HS-5 (cell line): Measurements from ENCODE around the gene PRR15L.

Source experiments
- DNase-seq: peaks from one replicate; pipeline ENCODE4 v3.0.0-alpha.2; 2012; ENCODE audit warnings: low read depth

PRR15L gene

DNA sequence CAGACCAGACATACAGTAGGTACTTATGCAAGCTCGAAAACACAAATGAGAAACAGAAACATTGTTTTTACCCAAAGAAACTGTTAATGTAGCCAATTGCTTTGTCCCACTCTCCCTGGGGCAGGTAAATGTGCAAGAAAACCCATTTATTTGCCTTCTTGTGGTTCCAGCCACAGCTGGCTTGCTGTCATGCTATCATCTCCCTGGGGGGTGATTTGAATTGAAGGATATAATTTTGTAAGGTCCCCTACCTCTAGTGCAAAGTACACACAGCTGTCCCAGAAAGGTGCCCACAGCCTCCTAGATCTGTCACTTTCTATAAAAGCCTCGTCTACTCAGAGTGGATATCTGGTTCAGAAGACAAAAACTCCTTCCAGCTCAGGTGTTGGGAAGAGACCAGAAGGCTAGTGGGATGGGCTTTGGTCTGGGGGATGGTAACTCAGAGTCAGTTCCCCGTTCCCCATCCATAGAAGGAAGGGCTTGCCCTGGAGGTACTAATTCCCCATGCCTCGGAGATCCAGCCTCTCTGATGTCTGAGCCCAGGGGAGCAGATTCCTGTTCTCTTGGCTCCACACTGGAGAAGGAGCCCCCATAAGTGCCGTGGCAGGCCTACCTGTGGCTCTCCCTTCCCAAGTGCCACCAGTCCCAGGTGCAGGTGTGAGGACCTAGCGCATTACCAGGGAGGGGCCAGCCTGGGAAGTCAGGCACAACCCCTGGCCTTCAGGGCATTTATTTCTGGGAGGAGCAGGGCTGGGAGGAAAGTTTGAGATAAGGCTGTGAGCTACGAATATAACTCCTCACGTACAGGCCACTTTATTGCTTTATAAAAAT lies 2.4 kb upstream of the PRR15L start:
- no peak for DNase-seq

DNA sequence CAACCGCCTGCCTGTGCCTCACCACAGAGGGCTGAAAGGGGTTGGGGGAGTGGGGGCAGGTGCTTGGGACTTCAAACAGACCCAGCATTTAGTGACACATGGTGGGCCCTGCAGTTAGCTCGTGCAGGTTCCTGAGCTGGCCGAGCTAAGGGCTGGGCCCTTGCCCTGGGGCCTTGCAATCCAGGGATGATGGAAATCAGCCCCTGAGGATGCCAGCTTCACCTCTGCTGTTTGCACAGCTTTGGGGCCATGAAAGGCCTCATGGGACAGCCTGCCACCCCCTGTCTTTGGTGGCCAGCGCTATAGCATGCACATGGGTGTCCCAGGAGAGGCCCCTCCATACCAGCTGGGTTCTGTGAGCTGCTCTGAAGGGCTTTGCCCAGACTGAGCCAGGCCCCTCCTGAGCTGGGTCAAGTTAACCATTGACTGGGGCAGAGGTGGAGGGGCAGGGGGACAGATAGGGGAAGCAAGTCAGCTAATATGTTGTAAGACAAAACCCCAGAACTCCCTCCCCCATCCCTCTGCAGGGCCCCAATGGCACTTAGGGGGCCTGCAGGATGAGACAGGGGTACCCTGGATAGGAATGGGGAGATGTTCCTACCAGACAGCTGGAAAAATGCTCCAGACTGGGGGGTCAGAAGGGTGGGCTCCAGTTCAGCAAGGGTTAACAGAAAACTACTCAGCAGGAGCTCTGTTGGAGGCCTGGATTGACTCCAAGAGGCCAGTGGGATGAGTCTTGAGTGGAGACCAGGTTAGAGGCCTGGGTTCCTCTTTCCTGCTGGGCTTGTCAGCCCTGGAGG lies 692 bp downstream of the PRR15L start:
- no peak for DNase-seq

DNA sequence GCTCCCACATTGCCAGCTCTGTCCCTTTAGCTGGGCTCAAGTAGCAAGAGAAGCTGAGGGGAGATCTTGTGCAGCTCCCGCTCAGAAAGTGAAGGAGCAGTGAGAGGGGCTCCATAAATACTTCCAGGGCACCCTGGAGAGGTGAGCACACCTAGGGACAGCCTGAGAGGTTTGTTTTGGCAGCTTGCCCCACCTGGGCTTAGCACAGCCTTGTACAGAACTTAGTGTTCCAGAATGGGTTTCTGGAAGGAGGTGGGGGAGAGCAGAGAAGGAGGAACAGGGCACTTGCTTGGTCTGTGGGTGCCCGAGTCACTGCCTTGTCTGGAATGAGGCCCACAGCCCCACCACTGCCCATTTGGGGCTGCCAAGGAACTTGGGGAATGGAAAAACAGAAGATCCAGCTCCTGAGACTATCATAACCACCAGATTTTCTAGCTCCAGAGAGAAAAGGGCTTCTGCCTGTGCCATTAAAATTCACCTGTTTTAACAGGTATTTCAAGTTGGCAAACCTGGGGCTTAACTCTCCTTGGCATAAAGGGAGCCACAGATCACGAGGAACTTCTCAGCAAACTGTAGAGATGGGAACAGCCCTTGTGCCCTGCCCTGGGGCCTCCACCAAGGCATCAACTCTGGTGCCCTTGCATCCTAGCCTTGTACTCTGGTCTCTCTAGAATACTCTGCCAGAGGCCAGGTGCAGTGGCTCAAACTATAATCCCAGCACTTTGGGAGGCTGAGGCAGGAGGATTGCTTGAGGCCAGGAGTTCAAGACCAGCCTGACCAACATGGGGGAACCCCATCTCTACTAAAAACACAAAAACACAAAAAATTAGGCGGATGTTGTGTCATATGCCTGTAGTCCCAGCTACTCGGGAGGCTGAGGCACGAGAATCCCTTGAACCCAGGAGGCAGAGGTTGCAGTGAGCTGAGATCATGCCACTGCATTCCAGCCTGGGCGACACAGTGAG lies 1.9 kb downstream of the PRR15L start:
- no peak for DNase-seq

DNA sequence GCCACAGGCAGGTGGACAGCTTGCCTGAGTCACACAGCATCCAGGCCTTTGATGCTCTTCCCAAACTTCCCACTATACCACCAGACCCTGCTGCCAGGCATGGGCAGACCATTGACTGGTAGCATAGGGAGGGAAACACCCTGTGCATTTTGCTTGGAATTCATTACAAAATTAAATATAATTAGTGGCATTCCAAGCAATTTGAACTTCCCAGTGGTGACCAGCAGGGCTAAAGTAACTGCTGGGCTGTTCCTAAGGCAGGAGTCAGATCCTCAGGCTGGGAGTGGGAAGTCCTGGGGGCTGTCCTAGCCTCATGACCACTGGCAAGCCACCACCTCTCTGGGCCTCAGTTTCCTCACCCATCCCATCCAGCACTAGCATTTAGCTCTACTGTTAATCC lies 3.8 kb downstream of the PRR15L start:
- no peak for DNase-seq

DNA sequence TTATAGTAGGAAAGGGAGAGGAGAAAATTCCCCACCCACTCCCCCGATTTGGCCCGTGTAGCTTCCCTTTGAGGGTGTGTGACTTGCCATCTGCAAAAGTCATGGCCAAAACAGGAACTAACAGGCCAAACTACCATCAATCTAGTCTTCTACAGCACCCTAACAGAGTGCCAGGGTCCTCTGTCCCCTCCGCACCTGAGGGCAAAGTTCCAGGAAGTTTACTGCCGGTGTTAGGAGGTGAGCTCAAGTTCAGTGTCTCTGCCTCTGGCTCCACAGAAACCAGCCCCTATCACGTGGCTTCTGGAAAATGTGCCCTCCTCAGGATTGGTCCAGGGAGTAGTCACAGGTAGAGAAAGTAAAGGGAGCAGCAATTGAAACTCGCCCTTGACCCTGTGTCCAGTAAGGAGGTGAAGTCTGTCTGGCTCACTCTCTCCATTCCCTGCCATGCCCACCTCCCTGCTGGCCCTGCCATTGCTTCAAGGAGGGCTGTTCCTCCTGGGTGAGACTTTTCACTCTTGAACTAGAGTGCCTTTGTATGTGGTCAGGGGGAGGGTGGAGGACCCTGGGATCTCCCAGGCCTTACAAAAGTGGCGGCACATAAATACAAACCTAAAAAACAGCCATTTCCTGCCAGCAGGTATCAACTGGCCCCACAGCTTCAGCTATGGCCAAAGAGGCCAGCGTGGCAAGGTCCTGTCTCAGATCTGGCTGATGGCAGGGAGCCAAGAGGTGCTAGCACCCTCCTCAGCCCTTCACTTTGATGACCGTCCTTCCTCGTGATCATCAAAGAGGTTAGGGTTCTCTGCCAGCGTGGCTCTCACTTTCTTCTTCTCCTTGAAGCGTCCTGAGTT lies 5.3 kb downstream of the PRR15L start:
- DNase-seq, result no peak

DNA sequence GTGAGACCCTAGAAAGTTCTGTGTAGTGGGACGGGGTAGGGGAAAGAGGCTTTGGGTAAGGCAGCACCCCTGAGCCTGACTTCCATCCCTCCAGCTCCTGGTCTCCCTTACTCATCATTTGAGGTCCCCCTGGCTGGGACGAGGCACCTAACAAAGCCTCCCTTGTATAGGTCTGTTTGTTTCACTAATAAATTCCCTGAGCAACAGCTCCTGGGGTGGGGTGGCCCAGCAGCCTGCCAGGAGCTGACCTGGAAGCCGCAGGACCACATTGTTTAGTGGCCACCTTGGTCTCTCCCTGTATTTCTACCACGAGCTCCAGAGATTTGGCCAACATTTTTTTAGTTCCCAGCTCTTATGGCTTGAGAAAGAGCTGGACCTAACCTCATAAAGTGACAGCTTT lies 7.2 kb downstream of the PRR15L start:
- no peak for DNase-seq

DNA sequence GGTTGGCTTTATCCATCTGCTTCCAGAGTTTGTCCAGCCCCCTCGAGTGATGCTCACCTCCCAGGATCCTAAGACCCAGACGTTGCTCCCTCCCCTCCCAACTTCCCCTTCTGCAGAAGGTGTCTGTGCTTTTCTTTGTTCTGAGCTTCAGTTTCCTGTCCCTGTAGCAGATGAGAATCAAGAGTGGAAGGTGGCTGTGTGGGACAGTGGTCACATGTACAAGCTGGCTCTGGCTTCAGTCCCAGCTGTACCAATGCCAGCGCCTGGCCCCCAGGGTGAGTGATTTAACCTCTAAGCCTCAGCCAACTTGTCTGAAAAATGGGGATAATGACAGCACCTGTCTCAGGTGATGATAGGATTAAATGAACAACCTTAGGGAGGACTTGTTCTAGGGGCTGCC lies 7.7 kb downstream of the PRR15L start:
- no peak for DNase-seq

DNA sequence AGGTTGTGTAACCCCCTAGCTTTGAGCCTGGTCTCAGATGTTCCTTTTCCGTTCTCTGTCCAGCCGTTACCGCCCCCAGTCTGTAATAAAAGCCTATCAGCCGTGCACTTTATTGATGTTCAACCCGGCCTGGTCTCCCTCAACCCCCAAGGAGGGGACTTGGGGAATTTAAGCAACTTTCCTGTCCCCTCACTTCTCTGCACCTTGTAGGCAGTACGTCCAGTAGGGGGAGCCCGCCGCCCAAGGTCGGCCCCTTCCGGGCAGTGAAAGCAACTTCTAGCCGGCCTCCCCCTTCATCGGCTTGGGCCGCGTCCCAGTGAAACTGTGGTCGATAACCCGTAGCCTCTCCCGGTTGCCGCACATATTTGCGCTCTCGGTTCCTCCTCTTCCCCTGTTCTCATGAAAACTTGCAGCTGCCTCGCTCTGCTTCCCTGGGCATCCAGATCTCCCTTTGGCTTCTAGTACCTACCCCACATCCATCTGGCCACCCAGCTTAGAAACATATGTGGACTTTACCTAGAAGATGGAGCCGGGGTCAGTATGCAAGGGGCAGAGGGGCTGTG lies 8.4 kb downstream of the PRR15L start:
- DNase-seq, result no peak

DNA sequence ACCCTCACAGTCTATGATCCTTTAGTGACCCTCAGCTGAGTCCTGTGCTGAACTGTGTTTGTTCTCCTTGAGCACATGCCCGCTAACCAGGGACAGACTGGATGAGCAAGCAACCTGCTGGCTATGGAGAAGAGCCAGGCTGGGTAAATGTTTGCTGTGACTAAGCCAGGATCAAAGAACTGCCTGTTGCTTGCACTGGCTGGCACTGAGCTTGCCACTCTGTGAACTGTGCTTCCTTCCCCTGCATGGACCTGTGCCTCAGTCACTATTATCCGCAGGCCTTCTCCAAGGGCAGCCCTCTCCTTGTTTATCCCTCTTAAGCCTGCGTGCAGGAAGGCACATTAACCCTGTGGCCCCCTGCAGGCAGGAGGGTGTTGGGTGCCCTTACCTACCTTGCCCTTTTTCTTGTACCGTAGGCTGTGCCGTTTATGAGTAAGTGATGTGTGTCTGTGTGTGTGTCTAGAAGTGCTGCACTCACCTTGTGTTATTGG lies 8.9 kb downstream of the PRR15L start:
- DNase-seq, result no peak

DNA sequence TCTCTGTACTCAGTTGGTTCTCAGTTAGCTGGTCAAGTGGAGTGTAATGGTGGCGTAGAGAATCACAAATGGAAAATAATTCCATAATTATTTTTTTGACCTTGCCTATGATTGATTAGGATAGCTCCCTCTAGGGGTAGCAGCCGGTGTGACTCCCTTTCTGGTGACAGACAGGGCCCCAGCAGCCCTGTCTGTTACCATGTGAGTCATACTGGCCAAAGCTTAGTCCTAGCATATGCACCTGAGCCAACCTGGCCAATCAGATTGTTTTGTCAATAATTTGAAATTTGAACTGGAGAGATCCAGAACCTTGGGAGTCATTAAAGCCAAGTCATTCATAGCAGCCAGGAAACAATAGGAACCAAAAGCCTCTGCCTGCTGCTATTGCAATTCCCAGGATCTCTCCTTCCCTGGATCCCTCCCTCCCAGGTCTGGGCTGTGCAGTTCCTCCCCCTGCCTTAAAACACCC lies 10.7 kb downstream of the PRR15L start:
- DNase-seq, result peak; percentile 69

DNA sequence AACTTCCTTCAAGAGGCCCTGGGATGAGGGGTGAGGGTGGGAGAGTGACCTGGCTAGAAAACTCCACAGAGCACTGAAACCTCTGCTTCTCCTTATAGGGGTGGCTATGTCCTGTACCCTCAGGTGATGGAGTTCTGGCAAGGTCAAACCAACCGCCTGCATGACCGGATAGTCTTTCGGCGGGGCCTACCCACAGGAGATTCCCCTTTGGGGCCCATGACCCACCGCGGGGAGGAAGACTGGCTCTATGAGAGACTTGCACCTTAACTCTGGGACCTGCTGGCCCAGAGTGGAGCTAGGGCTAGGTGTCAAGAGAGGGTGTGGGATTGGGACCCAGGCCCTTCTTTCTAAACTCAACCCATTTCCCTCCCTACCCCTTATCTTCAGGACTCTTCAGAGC lies 11.2 kb downstream of the PRR15L start:
- no peak for DNase-seq

DNA sequence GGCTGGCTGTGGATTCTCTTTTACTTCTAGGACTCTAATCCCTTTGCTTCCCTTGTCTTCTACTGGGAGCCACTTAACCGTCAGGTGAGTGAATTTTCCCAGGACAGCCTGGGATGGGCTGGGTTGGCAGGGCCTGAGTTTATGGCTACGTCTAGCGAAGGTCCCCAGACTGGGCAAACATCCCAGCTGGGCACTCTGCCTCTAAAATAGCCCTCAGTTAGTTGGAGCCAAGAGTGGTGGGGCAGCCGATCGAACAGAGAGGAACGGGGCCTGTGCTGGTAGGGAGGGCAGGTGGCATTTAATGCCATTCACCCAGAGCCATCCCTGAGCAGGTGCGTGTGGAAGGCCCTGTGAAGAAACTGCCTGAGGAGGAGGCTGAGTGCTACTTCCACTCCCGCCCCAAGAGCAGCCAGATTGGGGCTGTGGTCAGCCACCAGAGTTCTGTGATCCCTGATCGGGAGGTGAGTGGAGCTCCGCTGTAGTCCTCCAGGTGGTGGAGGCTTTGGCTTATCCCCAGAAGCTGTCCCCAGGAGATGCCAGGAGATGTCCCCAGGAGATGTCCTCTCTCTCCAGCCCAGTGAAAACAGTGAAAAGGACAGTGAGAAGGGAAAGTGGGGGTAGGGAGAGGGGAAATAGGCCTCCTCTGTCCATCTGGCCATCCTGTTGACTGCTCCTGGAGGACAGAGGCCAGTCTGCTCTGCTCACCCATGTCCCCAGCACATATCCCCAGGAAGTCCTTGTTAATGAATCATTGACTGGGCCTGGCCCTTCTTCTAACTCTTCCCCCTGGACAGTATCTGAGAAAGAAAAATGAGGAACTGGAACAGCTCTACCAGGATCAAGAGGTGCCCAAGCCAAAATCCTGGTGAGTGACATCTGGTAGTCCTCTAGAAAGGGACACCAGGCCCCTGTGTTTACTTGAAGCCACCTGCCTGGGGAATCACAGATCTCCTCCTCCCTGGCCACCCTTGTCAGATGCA lies 11.9 kb downstream of the PRR15L start:
- no peak for DNase-seq

DNA sequence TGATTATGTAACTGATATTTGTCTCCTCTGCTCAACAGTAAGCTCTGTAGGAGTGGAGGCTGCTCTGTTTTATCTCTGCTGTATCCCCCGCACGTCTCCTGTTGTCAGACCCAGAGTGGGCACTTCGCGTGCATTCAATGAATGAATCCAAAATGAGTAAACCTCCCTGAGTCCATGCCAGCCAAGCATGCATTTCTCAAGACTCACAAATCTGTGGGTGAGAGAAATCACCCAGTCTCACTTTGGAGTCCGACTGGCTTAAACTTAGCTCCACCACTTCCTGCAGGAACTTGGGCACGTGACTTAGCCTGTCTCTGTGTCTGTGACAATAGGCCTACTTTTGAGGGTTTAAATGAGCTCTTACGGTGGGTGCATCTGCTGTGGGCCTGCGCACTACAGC lies 12.6 kb downstream of the PRR15L start:
- DNase-seq, result no peak

DNA sequence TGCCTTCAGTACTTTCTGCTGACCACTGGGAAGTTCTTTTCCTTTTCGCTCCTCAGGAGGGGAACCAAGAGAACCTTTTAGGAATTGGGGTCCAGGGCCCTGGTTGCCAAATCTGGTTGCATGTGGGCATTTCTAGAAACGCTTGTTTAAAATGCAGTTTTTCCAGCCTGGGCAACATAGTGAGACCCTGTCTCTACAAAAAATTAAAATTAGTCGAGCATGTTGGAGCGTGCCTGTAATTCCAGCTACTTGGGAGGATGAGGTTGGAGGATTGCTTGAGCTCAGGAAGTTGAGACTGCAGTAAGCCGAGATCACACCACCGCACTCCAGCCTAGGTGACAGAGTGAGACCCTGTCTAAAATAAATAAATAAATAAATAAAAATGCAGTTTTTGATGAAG lies 15.1 kb downstream of the PRR15L start:
- DNase-seq, result no peak

DNA sequence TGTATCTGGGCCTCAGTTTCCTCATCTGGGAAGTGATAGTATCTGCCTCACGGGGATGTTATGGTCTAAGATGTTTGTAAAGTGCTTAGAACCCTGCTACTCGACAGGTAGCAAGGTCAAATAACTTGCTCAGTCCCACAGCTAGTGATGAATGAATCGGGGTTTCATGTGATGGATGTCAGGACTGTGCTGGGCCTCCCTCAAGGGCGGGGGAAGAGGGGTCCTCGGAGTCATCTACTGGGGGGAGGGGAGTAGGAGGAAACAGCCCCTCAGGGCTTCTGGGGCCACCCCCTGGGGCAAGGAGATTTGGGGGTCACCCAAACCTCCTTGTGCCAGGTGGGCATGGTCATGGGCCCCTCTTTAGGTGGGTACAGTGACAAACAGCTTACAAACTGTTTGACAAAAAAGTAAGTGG lies 15.6 kb downstream of the PRR15L start:
- no peak for DNase-seq

DNA sequence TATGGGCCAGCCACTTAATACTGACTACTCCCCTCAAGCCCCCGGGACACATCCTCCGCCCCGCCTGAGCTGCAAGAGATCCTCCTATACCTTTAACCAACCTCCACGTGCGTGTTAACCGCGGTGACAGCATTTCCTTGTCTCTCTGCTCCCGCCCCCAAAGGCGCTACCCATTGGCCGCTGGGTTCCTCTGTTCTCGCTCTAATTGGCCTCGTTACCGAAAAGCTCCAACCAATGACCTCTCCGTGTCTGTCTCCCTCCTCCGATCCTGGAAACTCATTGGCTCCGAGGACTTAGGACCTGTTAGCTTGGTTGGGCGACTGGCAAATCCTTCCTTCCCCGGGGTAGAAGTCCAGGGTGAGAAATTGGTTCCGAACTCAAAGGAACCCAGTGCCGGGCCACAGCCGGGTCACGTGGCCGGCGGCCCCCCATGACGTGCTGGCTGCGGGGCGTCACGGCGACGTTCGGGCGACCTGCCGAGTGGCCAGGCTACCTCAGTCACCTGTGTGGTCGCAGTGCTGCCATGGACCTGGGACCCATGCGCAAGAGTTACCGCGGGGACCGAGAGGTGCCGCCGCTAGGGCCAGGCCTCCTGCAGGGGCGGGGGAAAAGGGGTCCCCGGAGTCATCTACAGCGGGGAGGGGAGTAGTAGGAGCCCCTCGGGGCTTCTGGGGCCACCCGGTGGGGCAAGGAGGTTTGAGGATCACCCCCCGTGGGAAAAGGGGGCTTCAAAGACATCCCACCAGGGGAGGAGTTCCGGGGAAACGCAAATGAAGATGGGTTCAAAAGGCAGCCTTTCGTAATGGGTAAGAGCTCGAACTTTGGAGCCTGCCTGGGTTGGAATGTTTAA lies 16.2 kb downstream of the PRR15L start, which contains the start of gene PNPO:
Gene PNPO, plus strand, starts transcription at position 326 of the 850 bp plus-strand sequence. Its CDS starts 105 bp downstream, at position 431.
- DNase-seq, result peak; percentile 97

DNA sequence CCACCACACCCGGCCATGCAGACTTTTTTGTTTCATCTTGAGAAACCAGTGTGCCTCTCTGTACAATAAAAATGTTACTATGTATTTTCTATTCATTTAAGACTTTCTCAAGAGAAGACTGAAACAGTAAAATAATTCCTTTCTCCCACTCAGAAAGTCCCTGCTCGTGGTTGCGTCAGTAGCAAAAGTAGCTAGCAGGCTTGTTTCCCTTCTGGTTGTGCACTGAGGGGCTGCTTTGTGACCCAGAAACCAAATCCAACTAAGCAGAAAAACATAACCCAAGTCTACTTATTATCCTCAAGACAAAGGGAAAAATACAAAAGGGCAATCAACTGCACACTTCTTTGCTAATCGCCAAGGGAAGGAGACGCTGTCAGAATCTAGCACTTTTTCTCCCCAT lies 19.7 kb downstream of the PRR15L start:
- no peak for DNase-seq

DNA sequence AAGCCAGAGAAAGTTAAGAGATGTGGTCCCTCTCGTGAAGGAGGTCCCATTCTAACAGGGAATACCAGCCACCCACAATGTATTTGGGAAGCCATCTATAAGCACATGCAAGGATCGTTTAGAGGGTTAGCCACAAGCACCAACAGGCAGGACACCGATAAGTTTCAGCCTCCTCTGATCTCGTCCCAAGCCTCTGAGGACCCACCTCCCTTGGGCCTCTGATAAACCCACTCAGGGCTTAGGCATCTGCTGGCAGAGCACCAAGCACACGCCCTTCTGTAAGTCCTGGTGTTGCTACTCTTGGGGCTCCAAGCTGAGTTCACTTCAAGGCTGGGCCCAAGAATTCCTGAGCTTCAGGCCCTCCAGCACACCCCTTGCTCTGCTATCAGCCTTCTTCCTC lies 21.7 kb downstream of the PRR15L start:
- peak; percentile 56 for DNase-seq
